ENCODE results near the gene RNF187. TPM values are rescaled to one million over a fixed set of nuclear protein-coding genes. Genes with fewer than 3 reads are reported as not detected.

The RNF187 gene
- total RNA-seq, 2 experiments from 2014 or later: 110 to 132 TPM

DNA sequence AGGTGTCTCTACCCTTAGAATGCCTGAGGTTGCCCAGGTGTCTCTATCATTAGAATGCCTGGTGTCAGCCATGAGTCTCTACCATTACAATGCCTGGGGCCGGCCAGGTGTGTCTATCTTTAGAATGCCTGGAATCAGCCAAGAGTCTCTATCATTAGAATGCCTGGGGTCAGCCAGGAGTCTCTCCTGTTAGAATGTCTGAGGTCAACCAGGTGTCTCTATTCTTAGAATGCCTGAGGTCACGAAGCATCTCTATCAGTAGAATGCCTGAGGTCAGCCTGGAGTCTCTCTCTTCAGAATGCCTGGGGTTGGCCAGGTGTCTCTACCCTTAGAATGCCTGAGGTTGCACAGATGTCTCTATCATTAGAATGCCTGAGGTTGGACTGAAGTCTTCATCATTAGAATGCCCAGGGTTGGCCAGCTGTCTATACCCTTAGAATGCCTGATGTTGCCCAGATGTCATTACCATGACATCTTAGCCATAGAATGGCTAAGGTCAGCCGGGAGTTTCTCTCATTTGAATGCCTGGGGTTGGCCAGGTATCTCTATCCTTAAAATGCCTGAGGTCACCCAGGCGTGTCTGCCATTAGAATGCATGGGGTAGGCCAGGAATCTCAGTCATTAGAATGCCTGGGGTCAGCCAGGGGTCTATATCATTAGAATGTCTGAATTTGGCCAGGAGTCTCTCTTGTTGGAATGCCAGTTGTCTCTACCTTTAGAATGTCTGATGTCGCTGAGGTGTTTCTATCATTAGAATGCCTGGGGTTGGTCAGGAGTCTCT lies 44.0 kb downstream of the RNF187 start:
- Mint-ChIP-seq H3K27me3 (no peaks in the 10 kb centered on the region), H3K36me3 (ENCODE audit: low read depth) (no peaks in the 10 kb centered on the region), H3K4me3 (no peak overlapping the region), H3K9me3 (peaks cover 17% of the 10 kb centered on the region), H3K27ac (no peak overlapping the region), H3K4me1 (no peaks in the 10 kb centered on the region)
- POLR2A ChIA-PET: no interaction called here
- CTCF ChIA-PET: no interaction called here
- DNase-seq: no peak

DNA sequence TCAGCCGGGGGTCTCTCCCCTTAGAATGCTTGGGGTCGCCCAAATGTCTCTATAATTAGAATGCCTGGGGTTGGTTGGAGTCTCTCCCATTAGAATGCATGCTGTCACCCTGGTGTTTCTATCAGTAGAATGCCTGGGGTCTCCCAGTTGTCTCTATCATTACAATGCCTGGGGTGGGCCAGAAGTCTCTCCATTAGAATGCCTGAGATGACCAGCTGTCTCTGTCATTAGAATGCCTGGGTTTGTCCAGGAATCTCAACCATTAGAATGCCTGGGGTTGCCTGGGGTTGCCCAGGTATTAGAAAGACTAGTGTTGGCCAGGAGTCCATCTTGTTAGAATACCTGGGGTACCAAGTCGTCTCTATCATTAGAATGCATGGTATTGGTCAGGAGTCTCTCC lies 51.6 kb downstream of the RNF187 start:
- Mint-ChIP-seq H3K27ac (no peak overlapping the region), H3K36me3 (ENCODE audit: low read depth) (no peaks in the 10 kb centered on the region), H3K4me1 (no peaks in the 10 kb centered on the region), H3K4me3 (no peak overlapping the region), H3K27me3 (no peaks in the 10 kb centered on the region), H3K9me3 (peaks cover 18% of the 10 kb centered on the region)
- ChIA-PET POLR2A (no interaction called here), CTCF (no interaction called here)
- no peak for DNase-seq

DNA sequence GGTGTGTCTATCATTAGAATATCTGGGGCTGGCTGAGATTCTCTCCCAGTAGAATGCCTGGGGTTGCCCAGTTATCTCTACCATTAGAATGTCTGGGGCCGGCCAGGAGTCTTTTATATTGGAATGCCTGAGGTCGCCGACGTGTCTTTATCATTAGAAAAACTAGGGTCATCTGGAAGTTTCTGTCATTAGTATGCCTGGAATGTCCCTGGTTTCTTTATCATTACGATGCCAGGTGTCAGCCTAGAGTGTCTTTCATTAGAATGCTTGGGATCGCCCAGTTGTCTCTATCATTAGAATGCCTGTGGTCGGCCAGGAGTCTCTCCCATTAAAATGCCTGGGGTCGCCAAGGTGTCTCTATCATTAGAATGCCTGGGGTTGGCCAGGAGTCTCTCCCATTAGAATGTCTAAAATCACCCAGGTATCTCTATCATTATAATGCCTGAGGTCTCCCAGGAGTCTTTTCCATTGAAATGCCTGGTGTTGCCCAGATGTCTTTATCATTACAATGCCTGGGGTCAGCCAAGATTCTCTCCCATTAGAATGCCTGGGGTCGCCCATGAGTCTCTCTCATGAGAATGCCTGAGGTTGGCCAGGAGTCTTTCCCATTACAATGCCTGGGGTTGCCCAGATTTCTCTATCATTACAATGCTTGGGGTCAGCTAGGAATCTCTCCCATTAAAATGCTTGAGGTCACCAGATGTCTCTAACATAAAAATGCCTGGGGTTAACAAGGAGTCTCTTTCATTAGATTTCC lies 53.2 kb downstream of the RNF187 start:
- CTCF ChIA-PET: no interaction called here

DNA sequence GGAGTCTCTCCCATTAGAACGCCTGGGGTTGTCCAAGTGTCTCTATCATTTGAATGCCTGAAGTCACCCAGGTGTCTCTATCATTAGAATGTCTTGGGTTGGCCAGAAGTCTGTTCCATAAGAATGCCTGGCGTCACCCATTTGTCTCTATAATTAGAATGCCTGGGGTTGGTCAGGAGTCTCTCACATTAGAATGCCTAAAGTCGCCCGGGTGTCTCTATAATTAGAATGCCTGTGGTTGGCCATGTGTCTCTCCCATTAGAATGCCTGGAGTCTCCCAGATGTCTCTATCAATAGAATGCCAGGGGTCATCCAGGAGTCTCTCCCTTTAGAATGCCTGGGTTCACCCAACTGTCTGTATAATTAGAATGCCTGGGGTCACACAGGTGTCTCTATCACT lies 54.5 kb downstream of the RNF187 start:
- ChIA-PET POLR2A (no interaction called here), CTCF (no interaction called here)
- H3K4me3 Mint-ChIP-seq: no peak overlapping the region
- H3K27ac Mint-ChIP-seq: no peak overlapping the region
- H3K9me3 Mint-ChIP-seq: peaks cover 6% of the 10 kb centered on the region
- DNase-seq: no peak
- H3K36me3 Mint-ChIP-seq (ENCODE audit: low read depth): no peaks in the 10 kb centered on the region
- no peaks in the 10 kb centered on the region for H3K4me1 Mint-ChIP-seq
- no peaks in the 10 kb centered on the region for H3K27me3 Mint-ChIP-seq

More for the DNA sequence above, 53.2 kb downstream of the RNF187 start:
- Mint-ChIP-seq H3K27me3 (no peaks in the 10 kb centered on the region), H3K27ac (no peak overlapping the region), H3K4me3 (no peak overlapping the region), H3K36me3 (ENCODE audit: low read depth) (no peaks in the 10 kb centered on the region), H3K9me3 (peaks cover 12% of the 10 kb centered on the region), H3K4me1 (no peaks in the 10 kb centered on the region)
- POLR2A ChIA-PET: no interaction called here
- DNase-seq: no peak

DNA sequence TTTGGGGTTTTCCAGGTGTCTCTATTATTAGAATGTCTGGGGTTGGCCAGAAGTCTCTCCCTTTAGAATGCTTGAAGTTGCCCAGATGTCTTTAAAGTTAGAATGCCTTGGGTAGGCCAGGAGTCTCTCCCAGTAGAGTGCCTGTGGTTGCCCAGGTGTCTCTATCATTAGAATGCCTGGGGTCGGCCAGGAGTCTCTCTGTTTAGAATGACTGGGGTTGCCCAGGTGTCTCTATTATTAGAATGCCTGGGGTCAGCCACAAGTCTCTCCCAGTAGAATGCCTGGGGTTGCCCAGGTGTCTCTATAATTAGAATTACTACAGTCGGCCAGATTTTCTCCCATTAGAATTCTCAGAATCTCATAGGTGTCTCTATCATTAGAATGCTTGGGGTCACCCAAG lies 55.2 kb downstream of the RNF187 start:
- CTCF ChIA-PET: no interaction called here

GRCh38 chr1:228542981-228543380 lies 55.8 kb downstream of the RNF187 start:
- Mint-ChIP-seq H3K27me3 (no peaks in the 10 kb centered on the region), H3K27ac (no peak overlapping the region), H3K9me3 (peaks cover 3% of the 10 kb centered on the region), H3K36me3 (ENCODE audit: low read depth) (no peaks in the 10 kb centered on the region), H3K4me3 (no peak overlapping the region), H3K4me1 (no peaks in the 10 kb centered on the region)
- POLR2A ChIA-PET: no interaction called here
- no peak for DNase-seq
- CTCF ChIA-PET: no interaction called here

More for the DNA sequence above, 55.2 kb downstream of the RNF187 start:
- H3K27me3 Mint-ChIP-seq: no peaks in the 10 kb centered on the region
- DNase-seq: no peak
- peaks cover 3% of the 10 kb centered on the region for H3K9me3 Mint-ChIP-seq
- no peak overlapping the region for H3K27ac Mint-ChIP-seq
- no peaks in the 10 kb centered on the region for H3K4me1 Mint-ChIP-seq
- H3K36me3 Mint-ChIP-seq (ENCODE audit: low read depth): no peaks in the 10 kb centered on the region
- POLR2A ChIA-PET: no interaction called here
- no peak overlapping the region for H3K4me3 Mint-ChIP-seq

DNA sequence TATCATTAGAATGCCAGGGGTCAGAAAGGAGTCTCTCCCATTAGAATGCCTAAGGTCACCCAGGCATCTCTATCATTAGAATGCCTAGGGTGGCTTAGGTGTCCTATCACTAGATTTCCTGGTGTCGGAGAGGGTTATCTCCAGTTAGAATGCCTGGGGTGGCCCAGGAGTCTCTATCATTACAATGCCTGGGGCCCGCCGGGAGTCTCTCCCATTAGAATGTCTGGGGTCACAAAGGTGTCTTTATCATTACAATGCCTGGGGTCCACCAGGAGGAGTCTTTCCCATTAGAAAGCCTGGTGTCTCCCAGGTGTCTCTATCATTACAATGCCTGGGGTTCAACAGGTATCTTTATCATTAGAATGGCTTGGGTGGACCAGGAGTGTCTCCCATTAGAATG lies 56.2 kb downstream of the RNF187 start:
- Mint-ChIP-seq H3K4me3 (no peak overlapping the region), H3K4me1 (no peaks in the 10 kb centered on the region), H3K36me3 (ENCODE audit: low read depth) (no peaks in the 10 kb centered on the region), H3K27ac (no peak overlapping the region), H3K27me3 (no peaks in the 10 kb centered on the region), H3K9me3 (peaks cover 2% of the 10 kb centered on the region)
- CTCF ChIA-PET: no interaction called here
- POLR2A ChIA-PET: no interaction called here
- no peak for DNase-seq

DNA sequence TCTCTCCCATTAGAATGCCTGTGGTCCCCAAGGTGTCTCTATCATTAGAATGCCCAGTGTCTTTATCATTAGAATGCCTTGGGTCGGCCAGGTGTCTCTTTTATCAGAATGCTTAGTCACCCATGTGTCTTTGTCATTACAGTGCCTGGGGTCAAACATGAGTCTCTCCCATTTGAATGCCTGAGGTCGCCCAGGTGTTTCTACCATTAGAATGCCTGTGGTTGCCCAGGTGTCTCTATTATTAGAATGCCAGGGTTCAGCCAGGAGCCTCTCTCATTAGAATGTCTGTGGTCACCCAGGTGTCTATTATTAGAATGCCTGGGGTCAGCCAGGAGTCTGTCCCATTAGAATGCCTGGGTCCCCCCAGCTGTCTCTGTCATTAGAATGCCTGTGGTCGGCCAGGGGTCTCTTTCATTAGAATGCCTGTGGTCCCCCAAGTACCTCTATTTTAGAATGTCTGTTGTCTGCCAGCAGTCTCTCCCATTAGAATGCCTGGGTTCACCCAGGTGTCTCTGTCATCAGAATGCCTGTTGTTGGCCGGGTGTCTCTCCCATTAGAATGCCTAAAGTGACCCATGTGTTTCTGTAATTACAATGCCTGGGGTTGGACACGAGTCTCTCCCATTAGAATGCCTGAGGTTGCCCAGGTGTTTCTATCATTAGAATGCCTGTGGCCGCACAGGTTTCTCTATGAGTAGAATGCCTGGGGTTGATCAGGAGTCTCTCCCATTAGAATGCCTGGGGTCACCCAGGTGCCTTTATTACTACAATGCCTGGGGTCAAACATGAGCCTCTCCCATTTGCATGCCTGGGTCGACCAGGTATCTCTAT lies 57.1 kb downstream of the RNF187 start:
- Mint-ChIP-seq H3K4me1 (no peaks in the 10 kb centered on the region), H3K27me3 (no peaks in the 10 kb centered on the region), H3K9me3 (no peaks in the 10 kb centered on the region), H3K4me3 (no peak overlapping the region), H3K27ac (no peak overlapping the region), H3K36me3 (ENCODE audit: low read depth) (no peaks in the 10 kb centered on the region)
- DNase-seq: no peak
- ChIA-PET CTCF (no interaction called here), POLR2A (no interaction called here)

DNA sequence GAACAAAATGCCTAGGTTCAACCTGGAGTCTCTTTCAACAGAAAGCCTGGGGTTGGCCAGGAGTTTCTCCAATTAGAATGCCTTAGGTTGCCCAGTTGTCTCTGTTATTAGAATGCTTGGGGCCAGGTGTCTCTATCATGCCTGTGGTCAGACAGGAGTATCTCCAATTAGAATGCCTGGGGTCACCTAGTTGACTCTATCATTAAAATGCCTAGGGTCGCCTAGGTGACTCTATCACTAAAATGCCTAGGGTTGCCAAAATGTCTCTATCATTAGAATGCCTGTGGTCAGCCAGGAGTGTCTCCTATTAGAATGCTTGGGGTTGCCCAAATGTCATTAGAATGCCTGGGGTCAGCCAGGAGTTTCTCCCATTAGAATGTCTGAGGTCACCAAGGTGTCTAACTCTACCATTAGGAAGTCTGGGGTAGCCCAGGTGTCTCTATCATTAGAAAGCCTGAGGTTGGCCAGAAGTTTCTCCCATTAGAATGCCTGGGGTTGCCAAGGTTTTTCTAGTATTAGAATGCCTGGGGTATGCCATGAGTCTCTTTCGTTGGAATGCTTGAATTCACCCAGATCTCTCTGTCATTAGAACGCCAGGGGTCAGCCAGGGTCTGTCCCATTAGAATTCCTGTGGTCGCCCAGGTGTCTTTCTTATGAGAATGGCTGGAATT lies 57.9 kb downstream of the RNF187 start:
- POLR2A ChIA-PET: no interaction called here

More for the DNA sequence above, 57.9 kb downstream of the RNF187 start:
- Mint-ChIP-seq H3K9me3 (no peaks in the 10 kb centered on the region), H3K27me3 (no peaks in the 10 kb centered on the region), H3K4me1 (no peaks in the 10 kb centered on the region), H3K36me3 (ENCODE audit: low read depth) (no peaks in the 10 kb centered on the region), H3K27ac (no peak overlapping the region), H3K4me3 (no peak overlapping the region)
- no peak for DNase-seq
- CTCF ChIA-PET: no interaction called here

Small RNAs within 50 kb of the gene (microRNA-seq; reads per million reads assigned to microRNA genes)
- gene MIR4666A (ENCODE audit: borderline microRNAs expressed, borderline replicate concordance): not detected

Other genes starting within 250 kb of the RNF187 start
- gene TRIM11, start 80.5 kb upstream of the RNF187 start, total RNA-seq: 10 to 100 TPM; 54.4 to 62.4 TPM
- gene TRIM17, start 70.5 kb upstream of the RNF187 start, total RNA-seq: under 1 TPM; 0.73 to 0.99 TPM
- 1 to 10 TPM; 7.9 to 8.4 TPM for gene RHOU, start 248.1 kb downstream of the RNF187 start, total RNA-seq